ENCODE results near the gene ZNF33A.
A peak's percentile ranks its signal among the peaks of the same experiment; 100 is the strongest.
"Not testable (repeated sequence)": the region's sequence is repeated elsewhere in the genome, so short reads cannot be mapped to it uniquely, and the experiment has no call there.

Gene ZNF33A
- 45.8 to 118 reads per million in 2 donors for total RNA-seq

DNA sequence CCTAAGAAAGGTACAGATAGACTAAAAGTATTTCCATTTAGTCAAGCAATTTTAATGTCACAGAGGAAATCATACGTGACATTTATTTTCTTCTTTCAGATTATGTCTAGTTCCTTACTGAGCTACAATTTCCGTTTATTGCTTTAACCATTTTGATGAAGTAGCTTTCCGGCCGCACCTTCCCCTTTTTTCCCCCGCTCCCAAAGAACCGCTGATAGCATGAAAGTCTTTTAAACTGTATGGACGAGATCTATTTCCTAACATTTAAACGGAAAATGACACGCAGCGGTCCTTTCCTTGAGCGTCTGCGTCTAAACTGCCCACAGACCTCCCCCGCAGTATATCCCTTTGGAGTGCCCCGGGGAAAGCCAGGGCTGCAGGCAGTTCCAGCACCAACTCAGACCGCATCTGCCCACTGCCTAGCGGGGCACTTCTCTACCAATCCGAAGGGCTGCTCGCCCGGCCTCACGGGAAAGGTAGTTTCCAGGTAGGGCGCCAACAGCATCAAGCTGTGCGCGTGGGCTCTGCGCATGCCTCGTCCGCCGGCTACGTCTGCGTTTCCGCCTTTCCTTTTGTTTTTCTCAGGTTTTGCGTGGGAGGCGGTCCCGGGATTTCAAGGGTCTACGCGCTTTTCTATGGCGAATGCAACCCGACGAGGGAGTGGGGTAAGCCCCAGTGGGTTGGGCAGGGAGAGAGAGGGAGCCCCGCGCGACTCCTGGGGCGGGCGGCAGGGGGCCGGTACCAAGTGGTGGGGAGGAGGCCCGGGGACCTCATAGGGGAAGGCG is at the start of gene ZNF33A:
TSS of gene ZNF33A (plus strand) at position 557 of the 785 bp plus-strand sequence. CDS start 1,667 bp downstream, outside the sequence.
- DNase-seq: peak; percentile 82 to 96 (median 89)

DNA sequence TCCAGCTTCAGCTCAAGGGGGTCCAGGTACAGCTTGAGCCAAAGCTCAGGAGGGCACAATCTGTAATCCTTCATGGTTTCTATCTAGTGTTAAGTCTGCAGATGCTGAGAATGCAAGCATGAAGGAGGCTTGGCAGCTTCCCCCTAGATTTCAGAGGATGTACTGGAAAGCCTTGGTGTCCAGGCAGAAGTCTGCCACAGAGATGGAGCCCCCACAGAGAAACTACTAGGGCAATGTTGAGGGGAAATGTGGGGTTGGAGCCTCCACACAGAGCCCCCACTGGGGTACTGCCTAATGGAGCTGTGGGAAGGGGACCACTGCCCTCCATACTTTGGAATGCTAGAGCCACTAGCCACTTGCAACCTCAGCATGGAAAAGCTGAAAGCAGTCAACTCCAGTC is 45.5 kb upstream of the ZNF33A start:
- DNase-seq: peak in 1 of 5 experiments; percentile 21

GRCh38 chr10:37972396-37972795 is 38.1 kb upstream of the ZNF33A start:
- no peak for DNase-seq

- DNase-seq: peak in 2 of 5 experiments; percentile 6 to 70
Observed at GRCh38 chr10:37975401-37975991, 35.0 kb upstream of the ZNF33A start.

DNA sequence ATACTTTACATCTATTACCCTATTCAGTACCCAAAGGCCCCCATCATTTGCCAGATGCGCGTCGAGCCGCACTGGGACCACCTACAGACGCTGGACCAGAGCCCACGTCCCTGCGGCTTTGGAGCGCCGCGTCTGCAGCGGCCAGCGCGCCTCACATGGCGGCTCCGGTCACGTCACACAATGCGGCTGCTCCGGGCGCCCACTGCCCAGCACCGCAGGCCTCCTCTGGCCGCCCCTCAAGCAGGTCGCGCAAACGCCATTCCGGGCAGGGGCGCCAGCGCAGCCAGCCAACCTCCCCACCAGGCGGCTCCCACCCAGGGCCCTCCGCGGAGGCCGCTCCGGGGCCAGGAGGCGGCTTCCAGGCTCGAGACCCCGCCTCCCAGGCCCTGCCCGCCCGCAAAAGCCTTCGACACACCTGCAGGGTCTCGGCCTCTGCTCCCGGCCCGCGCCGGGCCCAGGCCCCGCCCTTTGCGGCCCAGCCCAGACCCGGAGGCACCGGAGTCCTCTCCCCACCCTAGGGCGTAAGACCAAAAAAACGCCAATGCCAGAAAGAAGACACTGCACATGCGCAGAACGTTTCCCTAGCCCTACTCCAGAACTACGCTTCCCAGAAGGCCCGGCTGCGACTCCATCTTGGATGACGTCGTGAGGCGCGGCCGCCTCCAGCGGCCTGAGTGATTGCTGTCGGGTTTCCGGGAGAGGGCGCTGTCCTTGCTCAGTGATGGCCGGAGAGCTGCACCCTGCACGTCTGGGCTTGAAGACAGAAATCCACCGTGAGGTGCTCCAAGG is 34.2 kb upstream of the ZNF33A start, which contains the start of gene ZNF25:
TSS of gene ZNF25 (minus strand) at position 557 of the 789 bp plus-strand sequence. CDS start 4,925 bp downstream, outside the sequence.
- peak; percentile 92 to 99 (median 96) for DNase-seq

DNA sequence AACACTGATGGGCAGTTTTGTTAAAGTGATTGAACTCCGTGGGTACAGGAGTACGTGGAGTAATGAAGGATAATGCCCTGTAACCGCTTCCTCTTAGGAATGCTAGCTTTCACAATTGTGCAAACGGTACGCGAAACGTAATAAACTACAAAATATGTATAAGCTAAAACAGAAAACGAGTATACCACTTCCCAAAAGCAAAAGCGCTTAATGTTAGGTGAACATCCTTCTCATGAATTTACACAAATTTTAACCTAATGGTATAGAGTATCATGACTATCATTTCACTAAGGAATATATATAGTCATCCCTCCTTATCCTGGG is 33.6 kb upstream of the ZNF33A start:
- DNase-seq: no peak

GRCh38 chr10:37991655-37992054 is 18.8 kb upstream of the ZNF33A start:
- DNase-seq: no peak

- no peak for DNase-seq
Observed at GRCh38 chr10:37992083-37992482, 18.4 kb upstream of the ZNF33A start.

- DNase-seq: not testable (repeated sequence)
Observed at GRCh38 chr10:37998920-37999319, 11.6 kb upstream of the ZNF33A start.

GRCh38 chr10:38000474-38000873 is 10.0 kb upstream of the ZNF33A start:
- DNase-seq: not testable (repeated sequence)

DNA sequence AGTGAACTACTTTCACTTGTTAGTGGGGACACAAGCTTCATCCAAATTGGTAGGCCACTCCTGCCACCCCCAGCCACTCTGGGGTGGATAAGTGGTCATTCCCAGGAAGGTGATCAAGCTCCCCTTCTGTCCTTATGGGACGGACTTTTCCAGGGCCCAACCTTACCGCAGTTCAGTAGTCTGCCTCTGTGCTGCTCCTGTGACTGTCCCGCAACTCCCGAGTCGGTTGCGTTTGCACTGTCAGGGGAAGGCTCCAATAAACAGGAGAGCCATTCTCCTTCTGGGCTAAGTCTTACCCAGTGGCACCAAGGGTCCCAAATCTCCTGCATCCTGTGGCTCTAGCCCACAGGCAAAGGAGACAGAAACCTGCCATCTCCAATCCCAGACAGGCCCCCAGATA is 7.4 kb upstream of the ZNF33A start:
- no peak for DNase-seq

DNA sequence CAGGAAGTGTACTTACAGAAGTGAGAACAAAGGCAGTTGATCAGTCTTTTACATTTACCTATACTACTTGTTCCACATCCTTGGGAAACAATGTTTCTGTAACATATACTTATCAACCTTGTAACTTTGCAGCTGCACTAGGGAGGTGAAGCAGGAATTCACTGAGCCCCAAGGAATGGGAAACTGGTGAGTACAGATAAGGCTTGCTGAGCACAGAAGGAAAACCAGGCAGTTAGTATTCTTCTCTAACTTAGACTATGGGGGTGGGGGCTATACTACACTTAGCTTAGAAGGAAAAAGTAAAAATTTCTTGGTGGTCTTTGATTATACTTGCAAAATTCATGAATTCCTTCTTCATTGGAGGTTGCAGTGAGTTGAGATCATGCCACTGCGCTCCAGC is 6.9 kb upstream of the ZNF33A start:
- DNase-seq: no peak

GRCh38 chr10:38007551-38007950 is 2.9 kb upstream of the ZNF33A start:
- DNase-seq: no peak

DNA sequence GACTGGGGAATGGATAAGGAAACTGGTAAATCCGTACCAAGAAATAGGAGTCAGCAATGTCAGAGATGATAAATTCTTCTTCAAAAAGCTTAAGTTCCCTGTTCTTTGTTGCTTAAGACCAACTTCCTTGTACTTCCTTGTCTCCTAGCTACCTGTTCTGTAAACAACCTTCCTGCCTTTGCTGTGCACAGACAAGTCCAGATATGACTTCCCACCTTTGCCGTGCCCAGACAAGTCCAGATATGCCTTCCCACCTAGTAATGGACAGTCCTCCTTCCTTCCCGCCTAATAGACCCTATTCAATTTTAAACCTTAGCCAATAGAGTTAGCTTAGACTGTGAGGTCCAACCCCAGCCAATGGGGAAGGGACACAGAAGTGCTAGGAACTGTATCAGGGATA is 2.5 kb upstream of the ZNF33A start:
- no peak for DNase-seq

GRCh38 chr10:38016354-38016753 is 5.9 kb downstream of the ZNF33A start:
- DNase-seq: no peak

DNA sequence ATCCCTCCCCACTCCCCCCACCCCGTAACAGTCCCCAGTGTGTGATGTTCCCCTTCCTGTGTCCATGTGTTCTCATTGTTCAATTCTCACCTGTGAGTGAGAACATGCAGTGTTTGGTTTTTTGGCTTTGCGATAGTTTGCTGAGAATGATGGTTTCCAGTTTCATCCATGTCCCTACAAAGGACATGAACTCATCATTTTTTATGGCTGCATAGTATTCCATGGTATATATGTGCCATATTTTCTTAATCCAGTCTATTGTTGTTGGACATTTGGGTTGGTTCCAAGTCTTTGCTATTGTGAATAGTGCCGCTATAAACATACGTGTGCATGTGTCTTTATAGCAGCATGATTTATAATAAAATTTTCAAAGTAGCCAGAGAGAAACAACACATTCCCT is 8.6 kb downstream of the ZNF33A start:
- DNase-seq: not testable (repeated sequence)

DNA sequence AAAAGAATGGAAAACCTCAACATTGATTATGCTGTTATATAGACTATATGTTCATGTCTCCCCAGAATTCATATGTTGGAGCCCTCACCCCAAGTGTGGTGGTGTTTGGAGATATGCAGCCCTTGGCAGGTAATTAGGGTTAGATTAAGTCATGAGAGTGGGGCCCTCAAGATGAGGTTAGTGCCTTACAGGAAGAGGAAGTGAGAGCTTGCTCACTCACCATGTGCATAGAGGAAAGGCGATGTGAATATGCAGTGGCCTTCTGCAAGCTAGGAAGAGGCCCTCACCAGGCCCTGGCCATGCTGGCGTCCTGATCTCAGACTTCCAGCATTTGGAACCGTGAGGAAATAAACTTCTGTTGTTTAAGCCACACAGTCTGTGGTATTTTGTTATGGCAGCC is 14.8 kb downstream of the ZNF33A start:
- no peak for DNase-seq

GRCh38 chr10:38027986-38028385 is 17.5 kb downstream of the ZNF33A start:
- no peak for DNase-seq

- DNase-seq: no peak
Observed at GRCh38 chr10:38032886-38033285, 22.4 kb downstream of the ZNF33A start.

- DNase-seq: peak in 2 of 5 experiments; percentile 11 to 51
Observed at GRCh38 chr10:38038107-38038931, 27.8 kb downstream of the ZNF33A start.

- DNase-seq: no peak
Observed at GRCh38 chr10:38038932-38039245, 28.4 kb downstream of the ZNF33A start.

- DNase-seq: no peak
Observed at GRCh38 chr10:38043516-38043915, 33.0 kb downstream of the ZNF33A start.

GRCh38 chr10:38045129-38045528 is 34.7 kb downstream of the ZNF33A start:
- DNase-seq: no peak
